ENCODE data around the gene COPG2. TPM values are rescaled to one million over a fixed set of nuclear protein-coding genes. Genes with fewer than 3 reads are reported as not detected.
"Not testable (repeated sequence)": the region's sequence is repeated elsewhere in the genome, so short reads cannot be mapped to it uniquely, and the experiment has no call there.

Gene COPG2
- total and polyA plus RNA-seq, 8 donors = 16.6 to 50.3 (median 44.2) TPM

GRCh38 chr7:130553398-130554029 is 115.0 kb downstream of the COPG2 start:
- H3K36me3 ChIP-seq = peaks cover 0 to 19% of the 10 kb centered on the region in 2 donors
- ATAC-seq (peak; percentile 84), DNase-seq (peak in 1 of 4 donors; percentile 5)
- TF ChIP-seq, protein P1, sequence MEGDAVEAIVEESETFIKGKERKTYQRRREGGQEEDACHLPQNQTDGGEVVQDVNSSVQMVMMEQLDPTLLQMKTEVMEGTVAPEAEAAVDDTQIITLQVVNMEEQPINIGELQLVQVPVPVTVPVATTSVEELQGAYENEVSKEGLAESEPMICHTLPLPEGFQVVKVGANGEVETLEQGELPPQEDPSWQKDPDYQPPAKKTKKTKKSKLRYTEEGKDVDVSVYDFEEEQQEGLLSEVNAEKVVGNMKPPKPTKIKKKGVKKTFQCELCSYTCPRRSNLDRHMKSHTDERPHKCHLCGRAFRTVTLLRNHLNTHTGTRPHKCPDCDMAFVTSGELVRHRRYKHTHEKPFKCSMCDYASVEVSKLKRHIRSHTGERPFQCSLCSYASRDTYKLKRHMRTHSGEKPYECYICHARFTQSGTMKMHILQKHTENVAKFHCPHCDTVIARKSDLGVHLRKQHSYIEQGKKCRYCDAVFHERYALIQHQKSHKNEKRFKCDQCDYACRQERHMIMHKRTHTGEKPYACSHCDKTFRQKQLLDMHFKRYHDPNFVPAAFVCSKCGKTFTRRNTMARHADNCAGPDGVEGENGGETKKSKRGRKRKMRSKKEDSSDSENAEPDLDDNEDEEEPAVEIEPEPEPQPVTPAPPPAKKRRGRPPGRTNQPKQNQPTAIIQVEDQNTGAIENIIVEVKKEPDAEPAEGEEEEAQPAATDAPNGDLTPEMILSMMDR (IDR thresholded peaks at IDR 0.05) = no peak
- no peaks in the 10 kb centered on the region for H3K4me1 ChIP-seq
- H3K4me3 ChIP-seq = no peak overlapping the region
- H3K9me3 ChIP-seq = no peaks in the 10 kb centered on the region
- H3K27me3 ChIP-seq = no peaks in the 10 kb centered on the region
- intact Hi-C loops (cut with DNase I) = no loop called here
- no peak overlapping the region for H3K27ac ChIP-seq

DNA sequence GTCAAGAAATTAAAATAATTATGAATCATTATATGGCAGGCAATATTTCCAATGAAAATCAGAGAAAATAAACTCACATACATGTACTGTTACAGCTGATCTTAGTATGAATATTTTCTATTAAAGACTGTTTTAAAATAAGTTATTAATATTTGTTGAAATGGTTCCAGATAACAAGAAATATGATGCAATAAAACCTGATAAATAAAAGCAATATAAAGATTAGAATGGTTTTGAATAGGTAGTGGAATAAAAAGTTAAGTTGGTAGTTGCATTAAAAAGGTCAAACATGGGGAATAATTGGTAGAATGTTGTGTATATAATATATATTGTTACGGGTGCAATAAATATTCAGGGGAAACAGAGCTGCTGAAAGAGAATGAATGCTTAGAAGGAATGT is 124.2 kb downstream of the COPG2 start:
- TF ChIP-seq, protein P1 (IDR thresholded peaks at IDR 0.05) = no peak
- no peak for ATAC-seq

GRCh38 chr7:130543487-130544010 is 125.0 kb downstream of the COPG2 start:
- no peak for ATAC-seq
- Histone ChIP-seq H3K9me3 (no peaks in the 10 kb centered on the region), H3K27me3 (no peaks in the 10 kb centered on the region), H3K4me3 (no peak overlapping the region), H3K27ac (no peak overlapping the region), H3K36me3 (peaks cover 0 to 14% of the 10 kb centered on the region in 2 donors), H3K4me1 (no peaks in the 10 kb centered on the region)
- intact Hi-C loops (cut with DNase I) = no loop called here
- no peak for DNase-seq
- TF ChIP-seq, protein P1 (IDR thresholded peaks at IDR 0.05) = no peak

More for the DNA sequence above, 124.2 kb downstream of the COPG2 start:
- no peak for DNase-seq
- Histone ChIP-seq H3K4me1 (no peaks in the 10 kb centered on the region), H3K4me3 (no peak overlapping the region), H3K9me3 (no peaks in the 10 kb centered on the region), H3K27ac (no peak overlapping the region), H3K27me3 (no peaks in the 10 kb centered on the region), H3K36me3 (peaks cover 0 to 21% of the 10 kb centered on the region in 2 donors)
- intact Hi-C loops (cut with DNase I) = no loop called here

GRCh38 chr7:130542297-130542696 is 126.3 kb downstream of the COPG2 start:
- H3K27ac ChIP-seq; DNase-seq; intact Hi-C loops (cut with DNase I); H3K36me3 ChIP-seq; H3K4me3 ChIP-seq; H3K9me3 ChIP-seq; ATAC-seq; H3K4me1 ChIP-seq; H3K27me3 ChIP-seq: not testable (repeated sequence)

- H3K4me3 ChIP-seq; DNase-seq; intact Hi-C loops (cut with DNase I); H3K4me1 ChIP-seq; H3K36me3 ChIP-seq; ATAC-seq; H3K27me3 ChIP-seq; H3K9me3 ChIP-seq; H3K27ac ChIP-seq: not testable (repeated sequence)
Observed at GRCh38 chr7:130541287-130541686, 127.3 kb downstream of the COPG2 start.

DNA sequence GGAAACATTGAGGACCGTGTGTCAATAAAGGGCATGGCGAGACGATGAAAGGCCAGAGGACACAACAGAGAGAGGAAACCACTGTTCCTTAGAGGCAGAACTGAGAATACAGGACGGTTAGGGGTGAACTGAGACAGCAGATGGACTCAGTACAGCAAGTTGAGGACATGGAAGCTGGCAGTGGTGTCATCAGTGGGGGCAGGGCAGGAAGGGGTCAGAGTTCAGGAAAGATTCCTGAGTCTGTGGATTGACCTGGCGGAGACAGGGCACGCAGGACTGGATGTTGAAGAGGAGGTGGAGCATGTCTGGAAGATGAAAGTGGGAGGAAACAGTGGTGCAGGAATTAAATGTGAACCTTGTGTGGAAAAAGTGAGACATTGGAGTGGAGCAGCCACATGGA is 130.7 kb downstream of the COPG2 start:
- DNase-seq; H3K27me3 ChIP-seq; intact Hi-C loops (cut with DNase I); H3K4me3 ChIP-seq; H3K4me1 ChIP-seq; H3K27ac ChIP-seq; H3K36me3 ChIP-seq; H3K9me3 ChIP-seq; ATAC-seq: not testable (repeated sequence)

- intact Hi-C loops (cut with DNase I) = no loop called here
- H3K27ac ChIP-seq = no peak overlapping the region
- TF ChIP-seq, protein P1 (IDR thresholded peaks at IDR 0.05) = no peak
- H3K27me3 ChIP-seq = no peaks in the 10 kb centered on the region
- no peak for DNase-seq
- no peaks in the 10 kb centered on the region for H3K4me1 ChIP-seq
- no peak for ATAC-seq
- H3K4me3 ChIP-seq = no peak overlapping the region
- no peaks in the 10 kb centered on the region for H3K9me3 ChIP-seq
- peaks cover 0 to 14% of the 10 kb centered on the region in 2 donors for H3K36me3 ChIP-seq
Observed at GRCh38 chr7:130529417-130529816, 139.1 kb downstream of the COPG2 start.

DNA sequence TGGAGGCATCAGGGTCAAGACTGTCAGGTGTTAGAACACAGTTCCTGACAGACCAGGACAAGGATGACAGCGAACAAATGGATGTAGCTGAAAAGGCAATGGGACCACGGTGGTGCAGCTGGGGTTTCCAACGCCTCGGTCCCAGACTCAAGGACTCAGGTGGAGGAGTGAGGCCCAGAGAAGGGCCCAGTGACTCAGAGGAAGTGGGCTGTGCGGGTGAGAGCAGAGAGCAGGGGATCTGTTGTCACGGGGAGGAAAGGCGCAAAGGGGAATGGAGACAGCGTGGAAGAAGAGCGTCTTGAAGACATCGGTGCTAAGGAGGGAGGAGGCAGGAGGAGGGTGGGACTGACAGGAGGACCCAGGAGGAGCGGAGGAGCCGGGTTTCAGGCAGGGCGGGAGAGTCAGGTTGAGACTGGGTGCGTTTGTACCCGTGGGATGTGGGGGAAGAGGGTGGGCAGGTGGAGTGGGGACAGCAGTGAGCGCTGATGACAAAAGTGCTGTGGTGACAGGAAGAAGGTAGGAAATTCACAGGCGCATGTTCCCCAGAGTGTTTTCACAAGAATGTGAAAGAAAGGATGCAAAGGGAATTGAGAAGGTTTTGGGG is 140.7 kb downstream of the COPG2 start:
- DNase-seq; H3K27ac ChIP-seq; intact Hi-C loops (cut with DNase I); ATAC-seq; H3K9me3 ChIP-seq; H3K4me3 ChIP-seq; H3K4me1 ChIP-seq; H3K27me3 ChIP-seq: not testable (repeated sequence)
- peaks cover 0 to 25% of the 10 kb centered on the region in 2 donors for H3K36me3 ChIP-seq
